HG03159 (cell line): ENCODE results near the gene KCNQ1.

Experiments
- ATAC-seq: cut with Tn5 transposase; IDR thresholded peaks from one replicate; pipeline ENCODE4 v1.9.1; 2021; ENCODE audit warnings: mild to moderate bottlenecking, moderate library complexity; ENCODE audit not compliant: unreplicated experiment

KCNQ1 gene

DNA sequence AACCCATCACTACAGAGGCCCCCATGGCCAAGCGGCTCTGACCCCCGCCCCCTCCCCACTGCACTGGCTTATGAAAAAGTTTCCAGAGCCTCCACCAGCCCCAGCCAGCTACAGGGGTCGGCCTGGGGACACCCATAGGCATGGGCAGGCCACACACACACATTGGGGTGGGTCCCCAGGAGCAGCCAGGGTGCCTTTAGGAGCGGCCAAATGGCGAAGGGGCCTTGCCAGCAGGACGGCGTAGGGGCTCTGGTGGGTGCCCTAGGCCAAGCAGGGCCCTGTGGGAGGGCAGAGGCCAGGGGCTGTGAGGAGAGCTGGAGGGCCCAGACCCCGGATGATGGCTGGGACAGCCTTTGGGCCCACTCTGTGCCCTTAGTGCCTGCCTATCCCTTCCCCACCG, 34.2 kb upstream of the KCNQ1 start:
- no peak for ATAC-seq

DNA sequence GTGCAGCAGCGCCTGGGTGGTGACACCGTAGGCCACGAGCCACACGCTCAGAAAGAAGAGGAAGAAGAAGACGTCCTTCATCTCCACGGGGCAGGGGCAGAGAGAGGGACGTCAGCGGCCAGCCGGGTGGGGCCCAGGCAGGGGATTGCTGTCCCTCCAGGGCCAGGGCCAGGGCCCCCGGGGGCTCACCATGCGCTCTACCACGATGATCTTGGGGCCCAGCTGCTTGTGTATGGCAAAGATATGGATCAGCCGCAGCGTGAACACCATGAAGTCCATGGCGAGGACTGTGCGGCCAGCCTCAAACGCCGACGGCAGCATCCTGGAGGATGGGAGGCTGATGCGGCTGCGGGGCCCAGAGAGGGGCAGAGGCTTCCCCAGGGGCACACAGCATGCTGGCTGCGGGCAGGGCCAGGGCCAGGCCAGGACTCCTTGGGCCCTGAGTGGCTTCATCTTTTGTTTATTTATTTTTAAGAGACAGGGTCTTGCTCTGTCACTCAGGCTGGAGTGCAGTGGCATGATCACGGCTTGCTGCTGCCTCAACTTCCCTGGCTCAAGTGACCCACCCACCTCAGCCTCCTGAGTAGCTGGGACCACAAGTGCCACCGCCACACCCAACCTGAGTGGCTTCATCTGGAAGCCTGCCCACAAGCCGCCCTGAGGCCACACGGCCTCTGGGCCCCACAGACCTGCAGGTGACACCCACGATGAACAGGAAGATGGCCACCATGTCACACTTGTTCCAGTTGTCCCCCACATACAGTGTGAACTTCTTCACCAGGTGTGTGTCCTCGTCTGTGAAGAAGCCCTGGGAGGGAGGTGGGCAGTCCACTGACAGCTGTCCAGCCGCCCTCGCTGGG, 33.1 kb upstream of the KCNQ1 start:
- ATAC-seq = no peak

DNA sequence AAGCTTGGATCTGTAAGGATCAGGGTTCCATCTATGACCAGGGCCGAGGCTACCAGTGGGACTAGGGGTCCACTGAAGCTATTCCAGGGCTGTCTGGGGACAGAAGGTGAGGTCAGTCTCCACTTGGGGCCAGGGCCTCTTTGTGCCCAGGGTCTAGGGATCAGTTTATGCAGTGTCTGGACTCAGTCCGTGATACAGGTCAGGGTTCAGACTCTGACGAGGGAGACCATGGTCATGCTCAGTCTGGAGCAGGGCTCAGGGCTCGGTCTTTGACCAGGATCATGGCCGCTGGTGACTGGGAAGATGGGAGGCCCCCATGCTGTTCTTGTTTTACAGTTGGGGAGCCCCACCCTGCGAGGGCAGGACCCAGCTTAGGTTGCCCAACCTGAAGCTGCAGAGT, 32.5 kb upstream of the KCNQ1 start:
- ATAC-seq = no peak

DNA sequence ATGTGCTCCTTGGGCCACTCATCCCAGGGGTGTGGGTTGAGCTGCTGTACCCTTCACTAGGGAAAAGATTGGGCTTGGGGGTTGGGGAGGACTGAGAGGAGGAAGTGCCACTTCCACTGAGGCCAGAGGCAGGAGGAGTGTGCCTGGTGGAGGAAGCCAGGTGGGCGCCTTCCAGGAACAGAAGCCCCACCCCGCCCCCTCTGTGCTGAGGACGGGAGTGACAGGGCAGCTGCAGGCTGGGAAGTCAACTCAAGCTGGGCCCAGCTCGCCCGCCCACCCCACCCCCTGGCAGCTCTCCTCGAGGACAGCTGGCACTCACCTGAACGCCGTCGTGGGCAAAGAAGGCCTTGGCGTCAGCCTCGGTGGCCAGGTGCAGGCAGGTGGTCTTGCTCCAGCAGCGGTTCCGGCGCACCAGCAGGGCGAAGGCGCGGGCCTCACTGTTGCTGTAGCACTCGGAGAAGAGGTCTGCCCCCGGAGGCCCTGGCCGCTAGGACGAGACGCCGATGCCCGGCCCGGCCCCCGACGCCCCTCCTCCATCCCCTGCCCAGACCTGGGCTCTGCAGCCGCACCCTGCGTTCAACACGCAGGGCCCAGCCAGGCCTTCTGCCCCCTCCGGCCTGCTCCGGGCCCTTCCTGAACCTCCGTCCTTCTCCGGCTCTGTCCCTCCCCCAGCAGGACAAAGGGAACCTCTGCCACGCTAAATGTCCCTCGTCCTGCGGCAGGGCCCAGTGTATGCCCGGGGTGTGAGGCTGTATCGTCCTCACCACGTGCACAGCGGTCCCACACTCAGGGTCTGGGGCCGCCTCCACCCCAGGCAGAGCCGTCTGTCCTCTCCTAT, 30.8 kb upstream of the KCNQ1 start:
- ATAC-seq = no peak

DNA sequence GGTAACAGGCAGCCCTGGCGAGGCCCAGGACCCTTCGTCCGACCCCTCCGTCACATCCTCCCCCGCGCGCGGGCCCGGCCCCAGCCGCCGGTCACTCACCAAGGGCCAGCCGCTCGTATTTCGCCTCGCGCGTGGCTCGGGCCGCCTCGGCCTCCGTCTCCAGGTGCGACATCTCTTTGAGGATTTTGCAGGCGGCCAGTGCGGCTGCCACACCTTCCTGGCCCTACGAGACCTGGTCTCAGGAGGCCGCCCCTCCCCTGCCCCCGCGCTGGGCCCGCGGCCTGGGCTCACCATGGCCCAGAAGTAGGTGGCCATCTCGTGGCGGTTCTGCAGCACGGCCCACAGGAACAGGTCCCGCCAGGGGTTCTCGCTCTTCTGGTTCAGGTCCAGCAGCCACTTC, 30.2 kb upstream of the KCNQ1 start:
- ATAC-seq = no peak

DNA sequence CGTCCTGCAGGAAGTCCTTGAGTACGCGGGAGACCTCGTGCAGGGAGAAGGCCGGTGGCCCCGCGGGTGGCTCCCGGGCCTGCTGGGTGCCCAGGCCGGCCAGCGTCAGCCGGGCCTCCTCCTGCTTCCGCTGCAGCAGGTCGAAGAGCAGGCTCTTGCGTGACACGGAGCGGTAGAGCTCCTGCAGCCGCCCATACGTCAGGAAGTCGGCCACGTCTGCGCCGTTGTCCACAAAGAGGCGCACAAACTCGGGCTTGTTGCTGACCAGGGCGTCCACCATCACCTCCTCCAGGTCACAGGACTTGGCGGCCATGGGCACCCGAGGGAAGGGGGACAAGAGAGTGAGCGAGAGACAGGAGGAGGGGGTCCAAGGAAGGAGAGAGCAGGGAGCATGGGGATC, 29.6 kb upstream of the KCNQ1 start:
- no peak for ATAC-seq

DNA sequence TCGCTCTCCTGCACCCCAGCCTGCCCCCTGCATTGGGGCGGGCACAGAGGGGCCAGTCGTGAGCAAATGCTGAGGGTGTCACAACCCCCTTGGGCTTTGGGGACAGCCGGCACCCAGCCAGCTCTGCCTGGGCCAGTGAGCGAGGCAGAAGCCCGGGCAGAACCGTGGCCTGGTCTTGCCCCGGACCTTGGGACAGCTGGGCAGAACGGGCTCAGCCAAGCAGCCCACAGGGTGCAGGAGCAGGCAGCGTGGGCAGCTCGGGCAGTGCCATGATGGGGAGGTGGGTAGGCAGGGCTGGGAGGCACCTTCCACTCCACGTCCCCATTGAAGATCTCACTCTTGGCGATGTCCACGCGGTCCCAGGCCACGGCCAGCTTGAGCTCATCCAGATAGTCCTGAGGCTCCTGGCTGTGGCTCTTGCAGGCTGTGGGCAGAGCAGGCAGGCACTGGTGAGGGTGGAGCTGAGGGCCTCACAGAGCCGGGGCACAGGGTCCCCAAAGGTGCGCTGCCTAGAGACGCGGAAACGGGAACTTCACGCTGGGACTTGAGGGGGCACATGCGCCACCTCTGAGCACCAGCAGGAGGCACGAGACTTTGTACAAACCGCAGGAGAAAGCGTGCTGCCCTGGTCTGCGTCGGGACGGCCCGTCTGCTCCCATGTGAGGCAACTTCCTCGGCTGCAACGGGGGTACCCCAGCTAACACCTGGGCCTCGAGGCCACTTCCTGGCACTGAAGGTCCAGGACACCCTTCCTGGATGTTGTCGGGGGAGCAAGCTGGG, 29.0 kb upstream of the KCNQ1 start:
- ATAC-seq = no peak

DNA sequence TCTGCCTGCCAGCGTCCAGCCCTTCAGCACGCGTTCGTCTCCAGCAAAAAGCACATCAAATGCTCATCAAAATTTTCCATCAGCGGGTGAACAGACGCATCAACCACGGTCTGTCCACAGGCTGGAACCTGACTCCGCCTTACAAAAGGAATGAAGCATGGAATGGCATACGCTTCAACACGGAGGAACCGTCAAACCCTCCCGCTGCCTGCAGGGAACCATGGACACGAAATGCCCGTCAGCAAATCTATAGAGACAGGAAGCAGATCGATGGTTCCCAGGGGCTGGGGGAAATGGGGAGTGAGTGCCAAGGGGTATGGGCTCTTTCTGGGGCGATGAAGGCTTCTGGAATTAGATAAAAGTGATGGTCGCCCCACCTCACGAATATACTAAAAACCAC, 28.0 kb upstream of the KCNQ1 start:
- no peak for ATAC-seq

DNA sequence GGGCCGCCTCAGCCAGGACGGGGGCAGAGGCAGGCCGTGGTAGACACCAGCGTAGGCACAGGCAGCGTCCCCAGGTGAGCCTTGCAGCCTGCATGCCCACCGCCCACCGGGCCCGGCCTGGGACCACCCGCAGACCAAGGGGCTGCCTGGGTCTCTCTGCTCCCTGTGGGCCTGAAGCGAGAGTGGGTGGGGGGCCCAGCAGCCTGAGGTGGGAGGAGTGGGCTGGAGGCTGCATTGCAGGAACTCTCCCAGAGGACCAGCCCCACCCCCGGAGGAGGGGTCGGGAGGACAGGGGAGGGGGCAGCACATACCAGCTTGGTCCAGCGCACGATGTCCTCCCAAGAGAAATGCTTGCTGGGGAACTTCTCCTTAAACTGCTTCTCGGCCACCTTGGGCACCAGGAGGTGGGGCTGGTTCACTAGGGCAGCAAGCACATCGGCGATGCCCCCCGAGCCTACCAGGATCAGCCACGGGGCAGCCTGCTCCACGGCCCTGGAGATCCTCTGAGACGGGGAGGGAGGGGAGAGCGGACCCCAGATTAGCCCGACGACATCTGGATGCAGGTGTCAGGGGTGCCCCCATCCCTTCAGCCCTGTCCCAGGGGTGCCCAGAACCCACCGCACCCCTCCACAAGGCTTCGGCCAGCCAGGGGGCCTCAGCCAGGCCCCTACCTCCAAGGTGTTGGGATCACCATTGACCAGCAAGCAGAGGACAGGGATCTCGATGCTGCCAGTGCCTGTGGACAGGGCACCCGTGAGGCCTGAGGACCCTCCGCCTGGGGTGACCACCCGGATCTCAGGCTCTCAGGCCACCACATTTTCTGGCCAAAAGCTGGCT, 26.7 kb upstream of the KCNQ1 start:
- ATAC-seq = no peak

DNA sequence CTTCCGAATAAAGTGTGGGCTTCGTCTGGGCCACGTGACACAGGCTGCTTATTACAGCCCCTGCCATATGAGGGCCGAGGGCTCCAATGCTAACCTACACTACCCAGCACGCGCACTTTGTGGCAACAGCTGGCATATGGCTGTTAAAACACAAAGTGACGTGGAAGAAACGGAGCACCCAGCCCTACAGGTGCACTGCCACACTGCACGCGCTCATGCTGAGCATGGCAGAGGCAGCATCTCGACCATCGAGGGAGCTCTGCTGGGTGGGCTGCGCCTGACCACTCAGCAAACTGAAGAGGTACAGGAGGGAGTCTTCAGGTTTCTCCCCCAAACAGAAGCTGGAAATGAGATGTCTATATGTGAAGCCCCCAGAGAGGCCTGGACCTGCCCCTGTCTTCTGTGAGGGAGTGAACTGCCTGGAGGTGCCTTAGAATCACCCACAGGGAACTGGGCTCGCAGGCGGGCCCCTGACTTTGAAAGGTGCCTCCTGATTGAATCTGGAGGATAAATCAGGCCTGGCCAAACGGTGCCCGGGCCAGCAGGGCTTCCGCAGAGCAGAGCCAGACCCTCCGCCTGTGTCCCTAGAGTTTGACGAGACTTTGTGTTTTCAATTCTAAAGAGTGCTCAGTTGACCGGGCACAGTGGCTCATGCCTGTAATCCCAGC, 26.0 kb upstream of the KCNQ1 start:
- ATAC-seq = no peak

DNA sequence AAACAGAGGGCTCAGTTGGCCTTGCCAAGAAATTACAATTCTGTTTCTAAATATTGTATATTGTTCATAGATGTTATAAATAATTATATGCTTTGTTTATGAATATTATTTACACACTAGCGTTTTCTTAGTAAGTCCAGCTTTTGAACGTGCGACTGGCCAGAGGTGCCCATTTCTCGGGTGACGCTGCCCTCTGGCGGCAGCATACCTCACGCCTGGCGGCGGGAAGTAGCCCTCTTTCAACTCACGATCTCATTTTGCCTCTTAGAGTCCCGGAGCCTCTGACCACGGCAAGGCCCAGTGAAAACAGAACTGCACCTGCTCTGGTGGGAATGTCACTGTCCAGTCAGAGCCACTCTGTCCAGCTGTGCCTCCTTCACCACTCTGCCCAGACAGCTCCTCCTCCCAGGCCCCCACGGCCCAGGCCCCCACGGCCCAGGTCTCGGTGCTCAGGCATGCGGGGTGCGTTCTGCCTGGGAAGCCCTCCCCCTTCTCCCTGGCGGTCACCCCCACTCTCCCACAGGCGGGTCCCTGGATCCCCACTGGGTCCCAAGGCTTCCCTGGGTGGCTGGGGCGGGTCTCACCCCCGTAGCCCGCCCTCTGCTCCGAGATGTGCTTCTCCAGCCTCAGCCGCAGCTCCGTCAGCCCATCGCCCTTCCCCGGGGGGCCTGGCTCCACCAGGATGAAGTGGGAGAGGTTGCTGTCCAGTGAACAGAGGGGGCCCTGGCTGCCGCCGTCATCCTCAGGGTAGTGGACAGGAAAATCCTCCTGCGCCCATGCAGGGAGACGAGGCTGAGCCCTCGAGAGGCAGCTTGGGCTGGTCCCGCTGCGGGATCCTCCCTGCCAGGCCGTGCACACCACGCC, 24.9 kb upstream of the KCNQ1 start:
- no peak for ATAC-seq

DNA sequence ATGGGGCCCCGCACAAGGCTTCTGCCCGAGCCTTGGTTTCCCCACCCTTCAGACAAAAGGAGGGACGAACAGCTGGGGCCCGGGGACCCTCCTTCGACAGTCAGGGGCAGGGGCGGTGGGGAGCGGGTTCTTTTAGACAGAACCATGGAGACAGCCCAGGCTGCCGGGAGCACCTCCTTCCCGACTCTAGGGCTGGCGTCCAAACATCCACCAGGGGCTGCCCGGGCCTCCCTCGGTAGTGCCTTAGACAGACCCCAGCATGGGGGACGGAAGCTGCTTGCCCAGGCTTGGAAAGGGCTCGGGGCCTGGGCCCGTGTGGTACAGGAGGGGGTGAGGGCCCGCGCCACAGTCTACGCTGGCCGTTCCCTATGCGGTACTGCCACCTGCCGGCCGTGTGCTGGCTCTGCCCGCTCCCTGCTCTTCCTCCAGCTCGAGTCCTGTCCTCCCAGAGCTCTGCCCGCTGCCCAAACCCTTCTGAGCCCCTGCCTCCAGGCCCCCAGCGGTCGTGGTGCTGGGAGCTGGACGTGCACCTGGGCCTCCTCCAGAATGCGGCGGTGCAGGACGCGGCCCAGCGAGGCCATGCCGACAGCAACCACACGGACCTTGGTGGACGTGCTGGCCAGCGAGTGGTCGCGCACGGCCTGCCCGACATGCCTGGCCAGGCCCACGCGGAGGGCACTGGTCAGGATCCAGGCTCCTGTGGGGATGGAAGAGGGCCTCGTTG, 24.1 kb upstream of the KCNQ1 start:
- no peak for ATAC-seq

DNA sequence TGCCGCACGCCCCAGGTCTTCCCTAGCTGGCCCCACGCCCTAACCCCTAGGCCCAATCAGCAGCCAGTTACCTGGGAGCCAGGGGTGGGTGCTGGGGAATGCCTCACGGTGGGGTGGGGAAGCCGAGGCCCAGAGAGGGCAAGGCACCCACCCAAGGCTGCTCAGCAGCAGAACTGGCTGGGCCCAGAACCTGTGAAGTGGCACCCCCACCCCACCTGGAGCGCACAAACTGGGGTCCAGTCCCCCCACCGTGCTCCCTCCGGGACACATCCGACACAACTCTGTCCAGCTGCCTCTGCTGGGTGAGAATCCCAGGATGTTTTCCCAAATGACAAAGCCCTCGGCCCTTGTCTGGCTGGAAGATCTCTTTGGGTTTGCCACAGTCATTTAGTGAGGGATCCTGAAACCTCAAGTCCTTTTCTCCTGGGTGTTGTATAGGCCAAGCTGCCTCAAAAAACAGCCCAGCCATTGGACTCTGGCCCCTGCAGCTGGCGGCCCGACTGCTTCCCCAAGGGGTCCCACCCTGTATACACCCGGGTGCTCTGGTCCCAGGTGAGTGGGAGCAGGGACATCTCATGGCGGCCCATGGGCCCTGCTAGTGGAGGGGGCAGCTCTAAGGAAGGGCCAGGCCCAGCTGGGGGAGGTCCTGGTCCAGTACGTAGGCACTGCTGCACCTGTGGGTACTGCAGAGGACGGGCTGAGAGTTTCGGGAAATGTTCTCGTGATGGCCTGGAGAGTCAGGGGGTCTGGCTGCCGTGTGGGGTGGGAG, 23.4 kb upstream of the KCNQ1 start:
- no peak for ATAC-seq

DNA sequence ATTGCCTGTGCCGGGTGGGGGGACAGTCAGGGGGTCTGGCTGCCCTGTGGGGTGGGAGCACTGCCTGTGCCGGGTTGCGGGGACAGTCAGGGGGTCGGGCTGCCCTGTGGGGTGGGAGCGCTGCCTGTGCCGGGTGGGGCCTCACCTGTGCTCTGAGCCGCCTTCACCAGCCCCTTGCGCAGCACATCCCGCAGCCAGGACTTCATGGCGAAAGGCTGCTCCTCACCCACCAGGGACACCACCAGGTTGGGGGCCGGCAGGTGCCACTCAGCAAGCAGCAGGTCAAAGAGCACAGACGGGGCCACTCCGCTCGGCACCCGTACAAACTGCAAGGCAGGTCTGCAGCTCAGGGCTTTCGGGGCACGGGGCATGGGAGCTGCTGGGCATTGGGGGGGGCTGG, 22.8 kb upstream of the KCNQ1 start:
- ATAC-seq = no peak

DNA sequence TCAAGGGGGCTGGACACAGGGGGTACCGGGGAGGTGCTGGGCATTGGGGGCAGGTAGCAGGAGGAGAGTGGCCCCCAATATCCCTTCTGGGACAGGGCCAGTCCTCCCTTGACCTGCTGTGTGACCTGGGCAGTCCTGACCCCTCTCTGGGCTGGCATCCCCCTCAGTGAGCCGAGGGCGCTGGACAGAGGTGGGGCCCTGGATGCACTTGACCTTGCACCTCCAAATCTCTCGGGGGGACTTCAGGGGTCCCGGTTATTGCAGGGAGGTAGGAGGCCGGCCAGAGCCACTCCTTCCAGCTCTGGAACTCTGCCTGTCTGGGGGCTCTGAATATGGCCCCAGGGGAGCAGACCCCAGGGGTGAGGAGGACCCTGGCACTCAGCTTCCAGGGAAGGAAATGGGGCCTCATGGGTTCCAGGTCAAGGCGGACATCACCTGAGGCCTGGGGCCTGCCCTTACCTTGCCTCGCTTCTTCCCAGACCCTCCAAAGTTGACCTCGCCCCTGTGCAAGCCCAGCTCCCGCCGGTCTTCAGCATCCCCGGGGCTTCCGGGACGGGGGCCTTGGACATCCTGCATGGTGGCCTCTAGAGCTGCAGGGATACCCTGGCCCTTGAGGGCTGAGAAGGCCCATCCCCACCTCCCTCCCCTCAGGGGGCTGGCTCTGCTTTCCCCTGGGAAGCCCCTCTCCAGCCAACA, 22.2 kb upstream of the KCNQ1 start:
- no peak for ATAC-seq

DNA sequence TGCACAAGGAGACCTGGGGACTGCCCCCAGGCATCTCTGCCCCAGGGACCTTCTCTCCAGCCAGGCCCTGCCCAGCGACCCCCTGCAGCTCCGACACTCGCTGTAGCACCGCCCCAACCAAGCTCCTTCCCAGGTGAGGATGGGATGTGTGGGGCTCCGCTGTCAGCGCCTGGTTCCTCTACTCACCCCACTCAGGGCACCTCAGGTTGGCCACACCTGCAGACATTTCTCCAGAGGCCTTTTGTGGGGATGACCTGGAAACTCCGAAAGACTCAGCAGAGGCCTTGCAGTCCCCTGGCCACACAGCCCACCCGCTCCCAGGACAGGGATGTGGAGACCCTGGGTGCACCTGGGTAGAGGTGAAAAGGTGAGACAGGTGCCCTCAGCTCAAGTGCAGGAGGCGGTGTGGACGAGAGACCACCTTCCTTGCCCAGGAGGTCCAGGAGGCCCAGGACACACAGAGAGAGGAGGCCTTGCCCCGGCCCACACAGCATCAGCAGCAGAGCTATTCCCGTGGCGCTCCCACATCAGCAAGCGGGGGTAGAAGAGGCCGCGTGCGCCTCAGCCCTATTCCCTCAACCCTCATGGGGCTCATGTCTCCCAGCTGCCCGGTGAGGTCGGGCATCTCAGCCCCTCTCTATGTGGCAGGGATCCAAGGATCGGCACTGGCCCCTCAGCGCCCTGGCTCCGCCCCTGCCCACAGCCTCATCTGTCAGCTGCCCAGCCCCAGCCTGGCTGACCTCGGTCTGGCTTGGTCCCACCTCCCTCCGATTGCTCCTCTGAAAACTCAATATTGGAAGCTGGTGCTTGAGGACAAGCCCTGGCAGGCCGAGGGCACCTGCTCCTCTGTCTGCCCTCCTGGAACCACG, 21.4 kb upstream of the KCNQ1 start:
- no peak for ATAC-seq
